ENCODE data around the gene TAF1A. TPM values are rescaled to one million over a fixed set of nuclear protein-coding genes. Genes with fewer than 3 reads are reported as not detected.

The TAF1A gene
- total RNA-seq, 1 donor from 2014 or later = 2.2 TPM

GRCh38 chr1:222600281-222600680 is 10.5 kb upstream of the TAF1A start:
- DNase-seq (ENCODE audit: low spot score) (no peak), ATAC-seq (no peak)

- DNase-seq (ENCODE audit: low spot score) (no peak), ATAC-seq (no peak)
These were observed 7.0 kb upstream of the TAF1A start for GRCh38 chr1:222596696-222597095.

GRCh38 chr1:222594789-222595188 is 5.1 kb upstream of the TAF1A start:
- ATAC-seq (no peak), DNase-seq (ENCODE audit: low spot score) (no peak)

GRCh38 chr1:222592171-222592570 is 2.4 kb upstream of the TAF1A start:
- DNase-seq (ENCODE audit: low spot score) = no peak
- no peak for ATAC-seq

GRCh38 chr1:222588135-222588534 is 1.6 kb downstream of the TAF1A start:
- ATAC-seq = no peak
- no peak for DNase-seq (ENCODE audit: low spot score)

- ATAC-seq (no peak), DNase-seq (ENCODE audit: low spot score) (no peak)
These were observed 2.9 kb downstream of the TAF1A start for GRCh38 chr1:222586842-222587241.

GRCh38 chr1:222583079-222583478 is 6.7 kb downstream of the TAF1A start:
- no peak for ATAC-seq
- DNase-seq (ENCODE audit: low spot score) = no peak

- no peak for ATAC-seq
- DNase-seq (ENCODE audit: low spot score) = no peak
These were observed 7.5 kb downstream of the TAF1A start for GRCh38 chr1:222582099-222582774.

- ATAC-seq (no peak), DNase-seq (ENCODE audit: low spot score) (no peak)
These were observed 10.4 kb downstream of the TAF1A start for GRCh38 chr1:222579316-222579715.

GRCh38 chr1:222570837-222571236 is 18.9 kb downstream of the TAF1A start:
- DNase-seq (ENCODE audit: low spot score) (no peak), ATAC-seq (no peak)

- DNase-seq (ENCODE audit: low spot score) = no peak
- no peak for ATAC-seq
These were observed 28.1 kb downstream of the TAF1A start for GRCh38 chr1:222561656-222562055.

- DNase-seq (ENCODE audit: low spot score) (no peak), ATAC-seq (peak; percentile 59)
These were observed 32.2 kb downstream of the TAF1A start for GRCh38 chr1:222557574-222557973.

GRCh38 chr1:222557148-222557547 is 32.6 kb downstream of the TAF1A start:
- ATAC-seq (no peak), DNase-seq (ENCODE audit: low spot score) (no peak)

- peak; percentile 97 for ATAC-seq
- DNase-seq (ENCODE audit: low spot score) = peak; percentile 79
These were observed 33.6 kb downstream of the TAF1A start for GRCh38 chr1:222555992-222556615.

- no peak for DNase-seq (ENCODE audit: low spot score)
These were observed 35.6 kb downstream of the TAF1A start for GRCh38 chr1:222554177-222554576.

GRCh38 chr1:222552882-222553281 is 36.9 kb downstream of the TAF1A start:
- DNase-seq (ENCODE audit: low spot score) (no peak), ATAC-seq (no peak)

More at GRCh38 chr1:222554177-222554576, 35.6 kb downstream of the TAF1A start:
- ATAC-seq = no peak

- no peak for ATAC-seq
- no peak for DNase-seq (ENCODE audit: low spot score)
These were observed 41.6 kb downstream of the TAF1A start, which contains the start of gene HHIPL2 for GRCh38 chr1:222547944-222548671. TSS of gene HHIPL2 (minus strand) at chr1:222548104. CDS start at chr1:222548044, 60 bp downstream.

GRCh38 chr1:222547260-222547614 is 42.5 kb downstream of the TAF1A start:
- ATAC-seq (no peak), DNase-seq (ENCODE audit: low spot score) (no peak)

GRCh38 chr1:222546548-222547259 is 43.0 kb downstream of the TAF1A start:
- ATAC-seq (no peak), DNase-seq (ENCODE audit: low spot score) (no peak)

- ATAC-seq (no peak), DNase-seq (ENCODE audit: low spot score) (no peak)
These were observed 43.6 kb downstream of the TAF1A start for GRCh38 chr1:222546091-222546490.

GRCh38 chr1:222543817-222544216 is 45.9 kb downstream of the TAF1A start:
- no peak for DNase-seq (ENCODE audit: low spot score)
- no peak for ATAC-seq

Data from left lobe of liver (tissue), 2 donors.